ENCODE data around the gene CARD11.

DNA sequence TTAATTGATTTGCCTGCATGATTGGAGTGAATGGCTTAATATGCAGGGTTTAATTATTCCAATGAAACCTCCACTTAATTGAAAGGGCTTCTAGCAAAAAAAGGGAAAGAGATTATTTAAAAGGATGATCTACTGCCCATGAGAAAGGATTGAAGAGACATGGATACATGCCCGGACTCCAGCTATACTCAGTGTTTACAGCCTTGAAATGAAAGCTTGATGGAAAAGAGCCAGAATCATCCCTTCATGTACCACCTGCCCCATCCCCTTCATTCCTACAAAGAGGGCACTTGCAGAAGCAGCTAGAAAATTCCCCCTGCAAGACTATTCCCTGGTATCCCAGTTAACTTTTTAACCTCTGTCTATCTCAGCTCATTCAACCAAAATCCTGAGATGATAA lies 78.4 kb downstream of the CARD11 start:
- TF ChIP-seq, protein P1, sequence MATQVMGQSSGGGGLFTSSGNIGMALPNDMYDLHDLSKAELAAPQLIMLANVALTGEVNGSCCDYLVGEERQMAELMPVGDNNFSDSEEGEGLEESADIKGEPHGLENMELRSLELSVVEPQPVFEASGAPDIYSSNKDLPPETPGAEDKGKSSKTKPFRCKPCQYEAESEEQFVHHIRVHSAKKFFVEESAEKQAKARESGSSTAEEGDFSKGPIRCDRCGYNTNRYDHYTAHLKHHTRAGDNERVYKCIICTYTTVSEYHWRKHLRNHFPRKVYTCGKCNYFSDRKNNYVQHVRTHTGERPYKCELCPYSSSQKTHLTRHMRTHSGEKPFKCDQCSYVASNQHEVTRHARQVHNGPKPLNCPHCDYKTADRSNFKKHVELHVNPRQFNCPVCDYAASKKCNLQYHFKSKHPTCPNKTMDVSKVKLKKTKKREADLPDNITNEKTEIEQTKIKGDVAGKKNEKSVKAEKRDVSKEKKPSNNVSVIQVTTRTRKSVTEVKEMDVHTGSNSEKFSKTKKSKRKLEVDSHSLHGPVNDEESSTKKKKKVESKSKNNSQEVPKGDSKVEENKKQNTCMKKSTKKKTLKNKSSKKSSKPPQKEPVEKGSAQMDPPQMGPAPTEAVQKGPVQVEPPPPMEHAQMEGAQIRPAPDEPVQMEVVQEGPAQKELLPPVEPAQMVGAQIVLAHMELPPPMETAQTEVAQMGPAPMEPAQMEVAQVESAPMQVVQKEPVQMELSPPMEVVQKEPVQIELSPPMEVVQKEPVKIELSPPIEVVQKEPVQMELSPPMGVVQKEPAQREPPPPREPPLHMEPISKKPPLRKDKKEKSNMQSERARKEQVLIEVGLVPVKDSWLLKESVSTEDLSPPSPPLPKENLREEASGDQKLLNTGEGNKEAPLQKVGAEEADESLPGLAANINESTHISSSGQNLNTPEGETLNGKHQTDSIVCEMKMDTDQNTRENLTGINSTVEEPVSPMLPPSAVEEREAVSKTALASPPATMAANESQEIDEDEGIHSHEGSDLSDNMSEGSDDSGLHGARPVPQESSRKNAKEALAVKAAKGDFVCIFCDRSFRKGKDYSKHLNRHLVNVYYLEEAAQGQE (IDR thresholded peaks at IDR 0.05; ENCODE audit: insufficient replicate concordance, low read depth): no peak
- TF ChIP-seq CTCF (IDR thresholded peaks at IDR 0.05; ENCODE audit: insufficient read depth, low read length) (no peak), POLR2AphosphoS5 (IDR thresholded peaks at IDR 0.05; ENCODE audit: low read depth) (no peak)

All from HL-60 (cell line).